Endothelial cell of umbilical vein (primary cell): ENCODE data around the gene LRRC8D. TPM values are rescaled to one million over a fixed set of nuclear protein-coding genes. Genes with fewer than 3 reads are reported as not detected.

Experiments used
- BruUV-seq: library from RNA; stranded (reverse); fragments of 400-500 nt; replicated peaks from 2 replicates; lab custom pipeline; 2021; lab: Mats Ljungman, UMichigan
- CTCF ChIA-PET: fragments of 300-600, 350-600 bp; sonication (Branson Sonifier 250); formaldehyde crosslinking; loops from one replicate; lab custom pipeline; 2021; ENCODE audit warnings: antibody characterized with exemption, inconsistent platforms; lab: Charles Lee
- POLR2A ChIA-PET: fragments of 300-600, 350-600 bp; sonication (Branson Sonifier 250); formaldehyde crosslinking; loops from one replicate; lab custom pipeline; 2021; ENCODE audit warnings: antibody characterized with exemption, inconsistent platforms; lab: Charles Lee
- DNase-seq: peaks from one replicate; pipeline ENCODE4 v3.0.0-alpha.2; 2011; ENCODE audit warnings: low read depth, low spot score
- FAIRE-seq: peaks from 2 replicates; lab custom pipeline; 2011; peaks lifted over from hg19 to GRCh38; lab: Jason Lieb, UNC
- H2AFZ ChIP-seq: 2 replicates; pipeline ENCODE4 v1.6.0; 2012; ENCODE audit warnings: low read depth, low read length, control low read depth, inconsistent platforms
- H3K27ac ChIP-seq: 2 replicates; pipeline ENCODE4 v1.5.1; 2011; ENCODE audit warnings: low read depth, mild to moderate bottlenecking, control low read depth, low read length, moderate library complexity; ENCODE audit not compliant: insufficient read depth
- H3K27me3 ChIP-seq, 2 experiments: 2 replicates each; pipeline versions ENCODE4 v1.6.0 to v1.6.1; 2011; ENCODE audit warnings: low read length in 2 of 2, mixed read lengths in 1 of 2; ENCODE audit not compliant: control insufficient read depth in 2 of 2, insufficient read depth in 2 of 2
- H3K36me3 ChIP-seq, 2 experiments: 2 replicates in 1 of 2; 3 replicates in 1 of 2; pipeline ENCODE4 v1.5.1; 2011; ENCODE audit warnings: low read length in 2 of 2, mild to moderate bottlenecking in 1 of 2, moderate library complexity in 1 of 2; ENCODE audit not compliant: control insufficient read depth in 2 of 2, insufficient read depth in 2 of 2; ENCODE audit errors: extremely low read depth in 1 of 2
- H3K4me1 ChIP-seq: 3 replicates; pipeline ENCODE4 v1.5.1; 2011; ENCODE audit warnings: mild to moderate bottlenecking, low read length; ENCODE audit not compliant: control insufficient read depth, insufficient read depth; ENCODE audit errors: extremely low read depth
- H3K4me2 ChIP-seq: 2 replicates; pipeline ENCODE4 v1.6.1; 2011; ENCODE audit warnings: low read length, control low read depth, mixed read lengths; ENCODE audit not compliant: insufficient read depth
- H3K4me3 ChIP-seq, 3 experiments: fragments of 200-600 bp in 1 of 3; sonication (generic), shearing (Covaris generic) in 1 of 3; replicated peaks in 1 of 3; 2 replicates each; pipeline ENCODE4 v1.5.1; 2011 to 2016; ENCODE audit warnings: control low read depth in 3 of 3, low read length in 3 of 3, mild to moderate bottlenecking in 2 of 3, inconsistent platforms in 1 of 3, low read depth in 1 of 3, moderate library complexity in 1 of 3; ENCODE audit not compliant: insufficient read depth in 1 of 3
- H3K79me2 ChIP-seq: 2 replicates; pipeline ENCODE4 v1.6.0; 2012; ENCODE audit warnings: low read length, inconsistent platforms; ENCODE audit not compliant: control insufficient read depth, insufficient read depth
- H3K9ac ChIP-seq: replicated peaks from 2 replicates; pipeline ENCODE3; 2011; ENCODE audit warnings: low read length, control low read depth; ENCODE audit not compliant: insufficient read depth; ENCODE audit errors: extremely low read depth
- H3K9me1 ChIP-seq: replicated peaks from 3 replicates; pipeline ENCODE4 v1.6.0; 2011; ENCODE audit warnings: mild to moderate bottlenecking, low read length; ENCODE audit not compliant: control insufficient read depth, insufficient read depth; ENCODE audit errors: extremely low read depth
- H3K9me3 ChIP-seq: replicated peaks from 2 replicates; pipeline ENCODE4 v1.5.1; 2012; ENCODE audit warnings: low read length, inconsistent platforms; ENCODE audit not compliant: control insufficient read depth, insufficient read depth
- H4K20me1 ChIP-seq: replicated peaks from 2 replicates; pipeline ENCODE3; 2011; ENCODE audit warnings: mild to moderate bottlenecking, low read length; ENCODE audit not compliant: control insufficient read depth, insufficient read depth; ENCODE audit errors: extremely low read depth
- CTCF ChIP-seq, 2 donors: IDR thresholded peaks; 1 replicate in 1 of 2; 2 replicates in 1 of 2; pipeline ENCODE4 v1.5.1; 2011; ENCODE audit warnings: low read length in 2 of 2, mild to moderate bottlenecking in 2 of 2, moderate library complexity in 2 of 2, control low read depth in 1 of 2, inconsistent platforms in 1 of 2, low read depth in 1 of 2; ENCODE audit not compliant: insufficient read depth in 1 of 2; ENCODE audit errors: extremely low read depth in 1 of 2
- FOS ChIP-seq: IDR thresholded peaks from 2 replicates; pipeline ENCODE4 v1.6.1; 2011; ENCODE audit warnings: mild to moderate bottlenecking, low read length, moderate library complexity, borderline replicate concordance; ENCODE audit not compliant: insufficient read depth
- JUN ChIP-seq: IDR thresholded peaks from 2 replicates; pipeline ENCODE4 v1.6.1; 2011; ENCODE audit warnings: borderline replicate concordance, low read depth; ENCODE audit not compliant: insufficient read length, insufficient read depth
- MAX ChIP-seq: IDR thresholded peaks from 2 replicates; pipeline ENCODE4 v1.6.1; 2011; ENCODE audit not compliant: insufficient read depth, insufficient read length
- MYC ChIP-seq: IDR thresholded peaks from one replicate; pipeline ENCODE4 v1.6.1; 2011; ENCODE audit warnings: mild to moderate bottlenecking, low read depth, low read length
- POLR2A ChIP-seq: IDR thresholded peaks from 2 replicates; pipeline ENCODE4 v1.6.1; 2012; ENCODE audit warnings: low read depth, mild to moderate bottlenecking, control low read depth, low read length
- POLR2AphosphoS5 ChIP-seq: IDR thresholded peaks from 2 replicates; pipeline ENCODE4 v1.6.1; 2012; ENCODE audit warnings: low read depth, mild to moderate bottlenecking, control low read depth, low read length, moderate library complexity; ENCODE audit not compliant: insufficient read depth
- dilution Hi-C: fragments of 300-500 bp; cut with MboI; formaldehyde crosslinking; loops from one replicate; pipeline ENCODE4 v1.15.0; 2019; ENCODE audit warnings: low sequenced_read_pairs; ENCODE audit not compliant: extremely low pct_ligation_motif_present
- intact Hi-C: fragments of 100-400 bp; cut with micrococcal nuclease; formaldehyde crosslinking; loops from one replicate; pipeline ENCODE4 v1.10.0; 2022
- polyA plus RNA-seq, 4 experiments: library from polyadenylated mRNA; depleted of rRNA in 3 of 4; stranded (reverse) in 3 of 4; unstranded in 1 of 4; fragments of >200 nt; gene quantifications; 2 replicates each; pipeline versions ENCODE4 v1.2.1 to v1.2.3, GENCODE V29; 2011 to 2012; ENCODE audit warnings: missing spikeins in 1 of 4
- total RNA-seq: library from RNA; stranded (reverse); gene quantifications from 2 replicates; pipeline ENCODE4 v1.2.3, GENCODE V29; 2021

LRRC8D gene
- total and polyA plus RNA-seq, 2 donors (not counting 3 experiments of a cell fraction or from before 2014, with no cell fraction given) = 31.9 to 37.7 TPM

GRCh38 chr1:89821322-89822108 is 683 bp downstream of the LRRC8D start:
- ChIA-PET CTCF (interaction anchor here (0.9 to 2.1 kb wide), 5 partner anchors 12 to 21 kb away, joined by 3 to 11 read pairs (median 6); no protein-coding TSS in a partner anchor), POLR2A (no interaction called here)
- Histone ChIP-seq H3K27ac (no peak overlapping the region), H3K27me3 (peaks cover 0 to 1% of the 10 kb centered on the region in 2 experiments), H3K79me2 (no peaks in the 10 kb centered on the region), H3K9me3 (no peaks in the 10 kb centered on the region), H3K9ac (peak overlapping the region; percentile 60), H3K9me1 (no peaks in the 10 kb centered on the region), H2AFZ (peak overlapping the region; percentile 96), H3K4me1 (peaks cover 11% of the 10 kb centered on the region), H3K36me3 (no peaks in the 10 kb centered on the region), H3K4me3 (peak overlapping the region; percentile 70 to 94 (median 74)), H3K4me2 (peak overlapping the region; percentile 48), H4K20me1 (no peaks in the 10 kb centered on the region)
- no TSS peak for BruUV-seq
- intact Hi-C loops (loop anchor here (2.0 kb wide), 1 partner anchor 173 kb away; the partner anchor contains the start of gene ZNF326), dilution Hi-C loops (no loop called here)
- TF ChIP-seq POLR2A (no peak), FOS (no peak), POLR2AphosphoS5 (peak; percentile 6), MYC (no peak), MAX (no peak), JUN (no peak), CTCF (IDR thresholded peaks at IDR 0.05; ENCODE audit: extremely low read depth in 1 of 2, insufficient read depth in 1 of 2, low read depth in 1 of 2, low read length in 2 of 2) (peak in 1 of 2 donors; percentile 12)
- DNase-seq (peak; percentile 31), FAIRE-seq (peak; percentile 8)
